Nephron progenitor cell (in vitro differentiated cells): ENCODE data around the gene MRPL33.

Experiments
- DNase-seq: peaks from one replicate; pipeline ENCODE4 v3.0.0; 2021
- H3K27ac Mint-ChIP-seq: 2 replicates; pipeline ENCODE4 v1.8.0; 2021; ENCODE audit warnings: mild to moderate bottlenecking, moderate library complexity, mixed read lengths
- H3K27me3 Mint-ChIP-seq: 2 replicates; pipeline ENCODE4 v1.8.0; 2021; ENCODE audit warnings: mild to moderate bottlenecking, low read depth, mixed read lengths; ENCODE audit not compliant: poor library complexity
- H3K36me3 Mint-ChIP-seq: 2 replicates; pipeline ENCODE4 v1.8.0; 2021; ENCODE audit warnings: low read depth, mixed read lengths
- H3K4me1 Mint-ChIP-seq: 2 replicates; pipeline ENCODE4 v1.8.0; 2021; ENCODE audit warnings: mixed read lengths
- H3K4me3 Mint-ChIP-seq: 2 replicates; pipeline ENCODE4 v1.8.0; 2021; ENCODE audit warnings: mild to moderate bottlenecking, moderate library complexity, mixed read lengths
- H3K9me3 Mint-ChIP-seq: 2 replicates; pipeline ENCODE4 v1.8.0; 2021; ENCODE audit warnings: mild to moderate bottlenecking, moderate library complexity, mixed read lengths
- CTCF ChIP-seq: fragments of 200-600 bp; sonication (generic); IDR thresholded peaks from 2 replicates; pipeline ENCODE4 v1.5.0; 2021; ENCODE audit warnings: antibody characterized with exemption

The MRPL33 gene

GRCh38 chr2:27823135-27823534 lies 51.6 kb downstream of the MRPL33 start:
- no peak for DNase-seq
- no peak overlapping the region for H3K4me3 Mint-ChIP-seq
- no peaks in the 10 kb centered on the region for H3K27me3 Mint-ChIP-seq
- H3K27ac Mint-ChIP-seq, result no peak overlapping the region
- TF ChIP-seq CTCF, result no peak
- H3K4me1 Mint-ChIP-seq, result no peaks in the 10 kb centered on the region
- peaks cover 45% of the 10 kb centered on the region for H3K36me3 Mint-ChIP-seq
- peaks cover 26% of the 10 kb centered on the region for H3K9me3 Mint-ChIP-seq

- Mint-ChIP-seq H3K36me3 (peaks cover 40% of the 10 kb centered on the region), H3K4me3 (no peak overlapping the region), H3K9me3 (peaks cover 26% of the 10 kb centered on the region), H3K27me3 (peaks cover 3% of the 10 kb centered on the region), H3K4me1 (no peaks in the 10 kb centered on the region), H3K27ac (no peak overlapping the region)
- DNase-seq, result no peak
- TF ChIP-seq CTCF, result no peak
Observed at GRCh38 chr2:27823569-27823968, 52.0 kb downstream of the MRPL33 start.

GRCh38 chr2:27824401-27824800 lies 52.9 kb downstream of the MRPL33 start:
- H3K27me3 Mint-ChIP-seq, result peaks cover 7% of the 10 kb centered on the region
- TF ChIP-seq CTCF, result no peak
- DNase-seq, result no peak
- no peak overlapping the region for H3K4me3 Mint-ChIP-seq
- no peaks in the 10 kb centered on the region for H3K4me1 Mint-ChIP-seq
- H3K27ac Mint-ChIP-seq, result no peak overlapping the region
- peaks cover 26% of the 10 kb centered on the region for H3K9me3 Mint-ChIP-seq
- H3K36me3 Mint-ChIP-seq, result peaks cover 40% of the 10 kb centered on the region

- Mint-ChIP-seq H3K4me1 (no peaks in the 10 kb centered on the region), H3K27me3 (peaks cover 7% of the 10 kb centered on the region), H3K36me3 (peaks cover 43% of the 10 kb centered on the region), H3K9me3 (peaks cover 21% of the 10 kb centered on the region), H3K27ac (no peak overlapping the region), H3K4me3 (no peak overlapping the region)
- no peak for TF ChIP-seq CTCF
- DNase-seq, result no peak
Observed at GRCh38 chr2:27828305-27828704, 56.8 kb downstream of the MRPL33 start.
